ENCODE results near the gene MSRB3. TPM values are rescaled to one million over a fixed set of nuclear protein-coding genes. Genes with fewer than 3 reads are reported as not detected.
"Not testable (repeated sequence)": the region's sequence is repeated elsewhere in the genome, so short reads cannot be mapped to it uniquely, and the experiment has no call there.

The MSRB3 gene
- total RNA-seq, 4 donors from 2014 or later: 21.7 to 56.9 (median 26.4) TPM

DNA sequence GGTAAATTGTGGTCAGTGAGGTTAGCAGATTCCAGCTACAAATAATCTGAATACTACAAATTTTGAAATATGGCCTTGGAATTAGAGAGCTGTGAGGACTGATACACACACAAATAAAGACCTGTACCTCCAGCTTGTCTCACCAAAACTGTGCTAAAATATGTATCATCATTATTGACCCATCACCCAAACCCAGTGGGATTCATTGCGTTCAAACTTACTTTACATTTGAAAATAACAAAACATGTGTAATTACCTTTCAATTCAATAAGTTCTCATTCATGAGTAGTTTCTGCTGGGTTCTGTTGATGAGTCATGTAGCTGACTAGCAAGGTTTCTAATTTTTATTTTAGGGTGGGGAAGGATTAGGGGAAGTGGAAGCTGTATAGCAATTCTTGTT, 170.9 kb downstream of the MSRB3 start:
- H3K4me1 ChIP-seq: peaks cover 0 to 3% (median 0%) of the 10 kb centered on the region in 4 donors
- TF ChIP-seq POLR2AphosphoS5 (IDR thresholded peaks at IDR 0.05) (no peak), EP300 (IDR thresholded peaks at IDR 0.05; ENCODE audit: low read depth) (no peak), POLR2A (IDR thresholded peaks at IDR 0.05) (no peak)
- no peak for DNase-seq
- intact Hi-C loops (cut with DNase I; ENCODE audit: low total_unique reads) (no loop called here), in situ Hi-C loops (cut with MboI; ENCODE audit: low pct_ligation_motif_present in 1 of 4, low pct_unique_long_range_greater_than_20kb in 1 of 4, low sequenced_read_pairs in 3 of 4) (no loop called here)
- H3K4me3 ChIP-seq: no peak overlapping the region
- H3K27me3 ChIP-seq: no peaks in the 10 kb centered on the region
- WGBS, 2 donors (ENCODE audit: low coverage in 1 of 2): 88 to 93% methylated on average over 1 of the region's 1 CpG
- H3K27ac ChIP-seq: no peak overlapping the region
- no peaks in the 10 kb centered on the region for H3K36me3 ChIP-seq
- no peaks in the 10 kb centered on the region for H3K9me3 ChIP-seq

DNA sequence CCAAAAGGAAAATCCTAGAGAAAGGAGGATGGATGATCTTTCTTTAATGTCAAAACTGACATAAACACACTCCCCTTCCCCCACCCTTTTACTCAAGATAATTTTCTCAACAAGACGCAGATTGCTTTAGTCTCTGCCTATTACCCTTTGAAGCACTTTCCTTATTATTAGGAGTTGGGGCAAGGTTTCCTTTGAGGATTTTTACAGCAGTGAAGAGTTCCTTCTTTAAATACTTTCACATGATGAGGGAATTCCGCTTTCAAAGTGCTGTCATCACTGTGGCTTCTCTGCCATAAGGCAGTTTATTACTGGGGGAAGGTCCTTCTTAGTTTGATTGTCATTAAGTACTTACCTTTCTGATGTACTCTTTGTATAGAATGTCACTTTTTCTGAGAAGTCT, 172.1 kb downstream of the MSRB3 start:
- intact Hi-C loops (cut with DNase I; ENCODE audit: low total_unique reads): no loop called here
- Histone ChIP-seq H3K27me3 (no peaks in the 10 kb centered on the region), H3K4me3 (no peak overlapping the region), H3K27ac (no peak overlapping the region), H3K36me3 (no peaks in the 10 kb centered on the region), H3K9me3 (no peaks in the 10 kb centered on the region), H3K4me1 (peaks cover 0 to 3% (median 0%) of the 10 kb centered on the region in 4 donors)
- TF ChIP-seq EP300 (IDR thresholded peaks at IDR 0.05; ENCODE audit: low read depth) (no peak), CTCF (IDR thresholded peaks at IDR 0.05) (no peak), POLR2A (IDR thresholded peaks at IDR 0.05) (no peak), POLR2AphosphoS5 (IDR thresholded peaks at IDR 0.05) (no peak)
- in situ Hi-C loops (cut with MboI; ENCODE audit: low pct_ligation_motif_present in 1 of 4, low pct_unique_long_range_greater_than_20kb in 1 of 4, low sequenced_read_pairs in 3 of 4): no loop called here
- 65 to 67% methylated on average over 2 of the region's 2 CpGs for WGBS, 2 donors (ENCODE audit: low coverage in 1 of 2)
- DNase-seq: no peak

DNA sequence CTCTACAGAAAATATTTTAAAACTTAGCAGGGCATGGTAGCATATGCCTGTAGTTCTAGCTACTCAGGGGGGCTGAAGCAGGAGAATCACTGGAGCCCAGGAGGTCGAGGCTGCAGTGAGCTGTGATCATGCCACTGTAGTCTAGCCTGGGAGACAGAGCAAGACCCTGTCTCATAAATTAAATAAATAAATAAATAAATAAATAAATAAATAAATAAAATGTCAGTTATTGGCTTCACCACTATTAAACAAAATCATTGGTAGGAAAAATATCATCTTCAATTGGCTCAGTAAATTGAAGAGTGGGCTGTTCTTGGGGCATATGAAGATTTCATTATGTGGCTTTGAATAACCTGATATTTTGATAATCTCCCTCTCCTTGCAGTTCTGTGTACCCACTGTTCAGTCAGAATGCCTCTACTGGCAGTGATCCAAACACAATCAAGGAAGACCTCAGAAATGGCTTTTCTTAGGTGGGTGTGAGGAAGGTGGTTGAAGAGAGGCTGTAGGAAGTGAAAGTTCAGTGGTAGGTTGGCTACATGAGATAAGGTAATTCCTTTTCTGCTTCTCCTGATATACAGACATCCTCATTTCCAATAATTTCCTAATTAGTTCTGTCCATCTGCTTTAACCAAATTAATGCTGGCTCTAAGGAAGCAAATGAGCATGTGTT, 175.8 kb downstream of the MSRB3 start:
- Histone ChIP-seq H3K4me3 (no peak overlapping the region), H3K27me3 (no peaks in the 10 kb centered on the region), H3K9me3 (no peaks in the 10 kb centered on the region), H3K27ac (no peak overlapping the region), H3K4me1 (peaks cover 0 to 3% (median 0%) of the 10 kb centered on the region in 4 donors), H3K36me3 (no peaks in the 10 kb centered on the region)
- WGBS, 2 donors (ENCODE audit: low coverage in 1 of 2): 40 to 78% methylated on average over 1 of the region's 1 CpG
- intact Hi-C loops (cut with DNase I; ENCODE audit: low total_unique reads): no loop called here
- in situ Hi-C loops (cut with MboI; ENCODE audit: low pct_ligation_motif_present in 1 of 4, low pct_unique_long_range_greater_than_20kb in 1 of 4, low sequenced_read_pairs in 3 of 4): no loop called here
- DNase-seq: no peak
- TF ChIP-seq EP300 (IDR thresholded peaks at IDR 0.05; ENCODE audit: low read depth): no peak
- TF ChIP-seq POLR2AphosphoS5 (IDR thresholded peaks at IDR 0.05): no peak

DNA sequence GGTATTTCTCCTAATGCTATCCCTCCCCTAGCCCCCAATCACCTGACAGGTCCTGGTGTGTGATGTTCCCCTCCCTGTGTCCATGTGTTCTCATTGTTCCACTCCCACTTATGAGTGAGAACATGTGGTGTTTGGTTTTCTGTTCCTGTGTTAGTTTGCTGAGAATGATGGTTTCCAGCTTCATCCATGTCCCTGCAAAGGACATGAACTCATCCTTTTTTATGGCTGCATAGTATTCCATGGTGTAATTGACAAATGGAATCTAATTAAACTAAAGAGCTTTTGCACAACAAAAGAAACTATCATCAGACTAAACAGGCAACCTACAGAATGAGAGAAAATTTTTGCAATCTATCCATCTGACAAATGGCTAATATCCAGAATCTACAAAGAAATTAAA, 178.9 kb downstream of the MSRB3 start:
- H3K27ac ChIP-seq; in situ Hi-C loops (cut with MboI; ENCODE audit: low pct_ligation_motif_present in 1 of 4, low pct_unique_long_range_greater_than_20kb in 1 of 4, low sequenced_read_pairs in 3 of 4); H3K4me3 ChIP-seq; intact Hi-C loops (cut with DNase I; ENCODE audit: low total_unique reads); H3K4me1 ChIP-seq; H3K9me3 ChIP-seq; H3K27me3 ChIP-seq; H3K36me3 ChIP-seq; DNase-seq: not testable (repeated sequence)

GRCh38 chr12:65458718-65459117, 180.2 kb downstream of the MSRB3 start:
- H3K9me3 ChIP-seq: no peaks in the 10 kb centered on the region
- no peaks in the 10 kb centered on the region for H3K4me1 ChIP-seq
- in situ Hi-C loops (cut with MboI; ENCODE audit: low pct_ligation_motif_present in 1 of 4, low pct_unique_long_range_greater_than_20kb in 1 of 4, low sequenced_read_pairs in 3 of 4) (no loop called here), intact Hi-C loops (cut with DNase I; ENCODE audit: low total_unique reads) (no loop called here)
- no peaks in the 10 kb centered on the region for H3K27me3 ChIP-seq
- TF ChIP-seq POLR2AphosphoS5 (IDR thresholded peaks at IDR 0.05): no peak
- TF ChIP-seq POLR2A (IDR thresholded peaks at IDR 0.05): no peak
- TF ChIP-seq EP300 (IDR thresholded peaks at IDR 0.05; ENCODE audit: low read depth): no peak
- no peak for TF ChIP-seq CTCF (IDR thresholded peaks at IDR 0.05)
- no peak for DNase-seq
- no peak overlapping the region for H3K27ac ChIP-seq
- no peaks in the 10 kb centered on the region for H3K36me3 ChIP-seq
- no peak overlapping the region for H3K4me3 ChIP-seq
- WGBS, 2 donors (ENCODE audit: low coverage in 1 of 2): 90 to 93% methylated on average over 2 of the region's 2 CpGs

DNA sequence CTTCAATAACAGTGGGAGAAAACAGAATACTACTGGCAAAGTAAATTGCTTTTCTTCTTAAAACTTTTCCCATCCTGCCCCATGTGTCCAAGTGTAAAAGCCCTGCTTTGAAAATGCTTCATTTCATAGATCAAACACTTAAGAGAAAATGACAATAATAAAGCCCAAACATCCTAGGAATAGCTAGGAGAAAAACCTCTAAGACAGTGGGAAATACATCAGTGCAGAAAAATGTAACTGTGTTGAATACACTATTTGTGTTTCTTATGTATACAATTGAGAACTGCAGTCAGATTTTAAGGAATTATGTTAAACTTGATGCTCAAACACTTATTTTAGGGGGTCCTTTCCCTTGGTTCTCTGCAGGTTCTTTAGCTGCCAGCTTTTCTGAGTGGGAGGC, 181.1 kb downstream of the MSRB3 start:
- Histone ChIP-seq H3K4me1 (no peaks in the 10 kb centered on the region), H3K4me3 (no peak overlapping the region), H3K36me3 (no peaks in the 10 kb centered on the region), H3K9me3 (no peaks in the 10 kb centered on the region), H3K27me3 (no peaks in the 10 kb centered on the region), H3K27ac (no peak overlapping the region)
- intact Hi-C loops (cut with DNase I; ENCODE audit: low total_unique reads) (no loop called here), in situ Hi-C loops (cut with MboI; ENCODE audit: low pct_ligation_motif_present in 1 of 4, low pct_unique_long_range_greater_than_20kb in 1 of 4, low sequenced_read_pairs in 3 of 4) (no loop called here)
- DNase-seq: no peak
- TF ChIP-seq POLR2A (IDR thresholded peaks at IDR 0.05) (no peak), EP300 (IDR thresholded peaks at IDR 0.05; ENCODE audit: low read depth) (no peak), POLR2AphosphoS5 (IDR thresholded peaks at IDR 0.05) (no peak)
